Omental fat pad (tissue), 4 donors: ENCODE measurements around the gene DLEC1. TPM values are rescaled to one million over a fixed set of nuclear protein-coding genes. Genes with fewer than 3 reads are reported as not detected.
"Not testable (repeated sequence)": the region's sequence is repeated elsewhere in the genome, so short reads cannot be mapped to it uniquely, and the experiment has no call there.

Source experiments
- ATAC-seq: fragments of 150-250 bp; one replicate; pipeline ENCODE4 v1.9.1; 2016; ENCODE audit warnings: mild to moderate bottlenecking, moderate library complexity; ENCODE audit not compliant: low FRiP score
- DNase-seq: peaks from one replicate; pipeline ENCODE4 v3.0.0-alpha.2; 2019; ENCODE audit warnings: low spot score
- CTCF ChIP-seq, 3 donors: fragments of 450-650 bp; IDR thresholded peaks; one replicate each; pipeline ENCODE4 v1.5.1; 2016 to 2017; ENCODE audit warnings: antibody characterized with exemption in 3 of 3, mild to moderate bottlenecking in 3 of 3, moderate library complexity in 2 of 3
- total RNA-seq, 4 donors: library from RNA; depleted of rRNA; stranded (reverse); fragments of >200 nt; gene quantifications; one replicate each; pipeline ENCODE4 v1.1.0, GENCODE V29; 2016

The DLEC1 gene
- total RNA-seq, 4 donors from 2014 or later = 0.47 to 5.5 (median 1.4) TPM

- ATAC-seq (no peak), DNase-seq (no peak)
- TF ChIP-seq CTCF (IDR thresholded peaks at IDR 0.05) = no peak
These were observed 15.5 kb downstream of the DLEC1 start for GRCh38 chr3:38054499-38055001.

- no peak for DNase-seq
- no peak for TF ChIP-seq CTCF (IDR thresholded peaks at IDR 0.05)
- no peak for ATAC-seq
These were observed 20.1 kb downstream of the DLEC1 start for GRCh38 chr3:38059148-38059547.

GRCh38 chr3:38059591-38059990 is 20.6 kb downstream of the DLEC1 start:
- no peak for TF ChIP-seq CTCF (IDR thresholded peaks at IDR 0.05)
- ATAC-seq (no peak), DNase-seq (no peak)

GRCh38 chr3:38062809-38063208 is 23.8 kb downstream of the DLEC1 start:
- DNase-seq (no peak), ATAC-seq (no peak)
- no peak for TF ChIP-seq CTCF (IDR thresholded peaks at IDR 0.05)

- not testable (repeated sequence) for ATAC-seq, DNase-seq
These were observed 25.4 kb downstream of the DLEC1 start for GRCh38 chr3:38064453-38064852.

GRCh38 chr3:38067508-38068233 is 28.7 kb downstream of the DLEC1 start:
- DNase-seq = no peak
- no peak for ATAC-seq
- no peak for TF ChIP-seq CTCF (IDR thresholded peaks at IDR 0.05)

GRCh38 chr3:38070013-38070412 is 31.0 kb downstream of the DLEC1 start:
- TF ChIP-seq CTCF (IDR thresholded peaks at IDR 0.05) = no peak
- DNase-seq (no peak), ATAC-seq (no peak)

GRCh38 chr3:38077073-38077472 is 38.1 kb downstream of the DLEC1 start:
- not testable (repeated sequence) for DNase-seq, ATAC-seq

- ATAC-seq, DNase-seq: not testable (repeated sequence)
These were observed 43.3 kb downstream of the DLEC1 start for GRCh38 chr3:38082296-38082695.

GRCh38 chr3:38083254-38083653 is 44.2 kb downstream of the DLEC1 start:
- DNase-seq, ATAC-seq: not testable (repeated sequence)
